ENCODE measurements around the gene ABHD8. TPM values are rescaled to one million over a fixed set of nuclear protein-coding genes. Genes with fewer than 3 reads are reported as not detected.

Gene ABHD8
- total and polyA plus RNA-seq, 2 of the 13 experiments (the other 11 are each of a cell fraction or from before 2014, with no cell fraction given) = 6.3 to 7.2 TPM

DNA sequence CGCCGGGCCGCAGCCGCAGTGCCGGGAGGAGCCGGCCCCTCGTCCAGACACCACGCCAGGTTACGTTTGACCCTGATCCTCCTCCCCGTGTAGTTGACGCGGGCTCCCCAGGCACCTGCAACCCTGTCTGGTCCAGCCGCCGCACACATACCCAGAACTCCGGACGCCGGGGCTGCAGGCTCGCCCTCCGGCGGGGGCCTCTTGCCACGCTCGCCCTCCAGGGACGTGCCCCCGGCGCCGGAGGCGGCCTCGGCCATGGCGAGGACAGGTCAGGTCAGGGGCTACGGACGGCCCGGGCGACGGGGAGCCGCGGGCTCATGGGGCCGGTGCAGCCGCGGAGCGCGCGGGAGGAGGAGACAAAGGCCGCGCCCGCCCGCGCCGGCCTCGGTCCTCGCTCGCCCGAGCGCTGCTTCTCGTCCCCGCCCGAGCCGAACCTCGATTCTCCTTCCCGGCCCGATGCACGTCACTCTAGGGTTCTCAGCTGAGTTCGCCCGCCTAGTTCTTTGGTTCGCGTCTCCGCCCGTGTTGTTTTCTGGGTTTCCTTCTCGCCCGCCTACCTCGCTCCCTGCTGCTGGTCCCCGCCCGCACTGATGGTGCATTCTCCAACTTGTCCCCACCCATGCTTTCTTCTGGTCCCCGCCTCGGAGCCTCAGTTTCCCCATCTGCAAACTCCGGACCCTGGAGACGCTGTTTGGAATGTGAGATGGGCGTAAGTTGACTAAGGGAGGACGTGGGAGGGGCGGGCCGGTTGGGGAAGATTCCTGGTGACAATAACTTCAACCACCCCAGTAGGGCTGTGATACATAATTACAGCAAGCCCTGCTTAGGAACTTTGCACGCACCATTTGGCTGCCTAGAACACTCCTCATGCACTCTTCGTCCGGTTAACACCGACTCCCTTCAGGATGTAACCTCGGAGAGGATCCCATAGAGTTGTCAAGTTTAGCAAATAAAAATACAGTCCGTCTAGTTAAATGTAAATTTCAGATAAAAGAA, 31.5 kb upstream of the ABHD8 start, which contains the start of gene ANO8 (continued):
- TF ChIP-seq ZBTB38 (CRISPR knock-in tag; IDR thresholded peaks at IDR 0.05) (peak; percentile 81), ZSCAN30 (CRISPR knock-in tag; IDR thresholded peaks at IDR 0.05) (no peak), ZNF703 (CRISPR knock-in tag; IDR thresholded peaks at IDR 0.05; ENCODE audit: borderline replicate concordance) (no peak), JUN (CRISPR knock-in tag; IDR thresholded peaks at IDR 0.05) (0 out of 2 replicates have a peak, but pooled peaks have one; percentile 24), CC2D1A (CRISPR knock-in tag; IDR thresholded peaks at IDR 0.05) (no peak), U2AF1 (optimal IDR thresholded peaks at IDR 0.05; ENCODE audit: low read depth, low read length) (no peak), ESRRA (CRISPR knock-in tag; IDR thresholded peaks at IDR 0.05; ENCODE audit: low read depth) (0 out of 2 replicates have a peak, but pooled peaks have one; percentile 24), ZNF547 (CRISPR knock-in tag; IDR thresholded peaks at IDR 0.05) (peak; percentile 78; the same call in 1 of the 2 replicates), DNMT1 (CRISPR knock-in tag; IDR thresholded peaks at IDR 0.05) (0 out of 2 replicates have a peak, but pooled peaks have one; percentile 75), MNT (IDR thresholded peaks at IDR 0.05) (no peak), ZBTB20 (CRISPR knock-in tag; IDR thresholded peaks at IDR 0.05; ENCODE audit: borderline replicate concordance, low read depth) (no peak), TOE1 (CRISPR knock-in tag; IDR thresholded peaks at IDR 0.05) (no peak), BRCA1 (CRISPR knock-in tag; IDR thresholded peaks at IDR 0.05) (no peak), LBX2 (CRISPR knock-in tag; IDR thresholded peaks at IDR 0.05; ENCODE audit: borderline replicate concordance) (no peak), ZSCAN22 (CRISPR knock-in tag; IDR thresholded peaks at IDR 0.05) (no peak), KDM4B (CRISPR knock-in tag; IDR thresholded peaks at IDR 0.05) (no peak), ZMYM4 (CRISPR knock-in tag; IDR thresholded peaks at IDR 0.05) (peak; percentile 69), SP140L (CRISPR knock-in tag; IDR thresholded peaks at IDR 0.05; ENCODE audit: borderline replicate concordance) (no peak)
- TF ChIP-seq, protein P1, sequence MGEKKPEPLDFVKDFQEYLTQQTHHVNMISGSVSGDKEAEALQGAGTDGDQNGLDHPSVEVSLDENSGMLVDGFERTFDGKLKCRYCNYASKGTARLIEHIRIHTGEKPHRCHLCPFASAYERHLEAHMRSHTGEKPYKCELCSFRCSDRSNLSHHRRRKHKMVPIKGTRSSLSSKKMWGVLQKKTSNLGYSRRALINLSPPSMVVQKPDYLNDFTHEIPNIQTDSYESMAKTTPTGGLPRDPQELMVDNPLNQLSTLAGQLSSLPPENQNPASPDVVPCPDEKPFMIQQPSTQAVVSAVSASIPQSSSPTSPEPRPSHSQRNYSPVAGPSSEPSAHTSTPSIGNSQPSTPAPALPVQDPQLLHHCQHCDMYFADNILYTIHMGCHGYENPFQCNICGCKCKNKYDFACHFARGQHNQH (CRISPR knock-in tag; IDR thresholded peaks at IDR 0.05) = peak; percentile 49; the same call in 1 of the 2 replicates
- TF ChIP-seq, protein P2, sequence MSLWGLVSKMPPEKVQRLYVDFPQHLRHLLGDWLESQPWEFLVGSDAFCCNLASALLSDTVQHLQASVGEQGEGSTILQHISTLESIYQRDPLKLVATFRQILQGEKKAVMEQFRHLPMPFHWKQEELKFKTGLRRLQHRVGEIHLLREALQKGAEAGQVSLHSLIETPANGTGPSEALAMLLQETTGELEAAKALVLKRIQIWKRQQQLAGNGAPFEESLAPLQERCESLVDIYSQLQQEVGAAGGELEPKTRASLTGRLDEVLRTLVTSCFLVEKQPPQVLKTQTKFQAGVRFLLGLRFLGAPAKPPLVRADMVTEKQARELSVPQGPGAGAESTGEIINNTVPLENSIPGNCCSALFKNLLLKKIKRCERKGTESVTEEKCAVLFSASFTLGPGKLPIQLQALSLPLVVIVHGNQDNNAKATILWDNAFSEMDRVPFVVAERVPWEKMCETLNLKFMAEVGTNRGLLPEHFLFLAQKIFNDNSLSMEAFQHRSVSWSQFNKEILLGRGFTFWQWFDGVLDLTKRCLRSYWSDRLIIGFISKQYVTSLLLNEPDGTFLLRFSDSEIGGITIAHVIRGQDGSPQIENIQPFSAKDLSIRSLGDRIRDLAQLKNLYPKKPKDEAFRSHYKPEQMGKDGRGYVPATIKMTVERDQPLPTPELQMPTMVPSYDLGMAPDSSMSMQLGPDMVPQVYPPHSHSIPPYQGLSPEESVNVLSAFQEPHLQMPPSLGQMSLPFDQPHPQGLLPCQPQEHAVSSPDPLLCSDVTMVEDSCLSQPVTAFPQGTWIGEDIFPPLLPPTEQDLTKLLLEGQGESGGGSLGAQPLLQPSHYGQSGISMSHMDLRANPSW (CRISPR knock-in tag; IDR thresholded peaks at IDR 0.05; ENCODE audit: borderline replicate concordance) = no peak
